ENCODE data around the gene IFT43.
A peak's percentile ranks its signal among the peaks of the same experiment; 100 is the strongest.

IFT43 gene

DNA sequence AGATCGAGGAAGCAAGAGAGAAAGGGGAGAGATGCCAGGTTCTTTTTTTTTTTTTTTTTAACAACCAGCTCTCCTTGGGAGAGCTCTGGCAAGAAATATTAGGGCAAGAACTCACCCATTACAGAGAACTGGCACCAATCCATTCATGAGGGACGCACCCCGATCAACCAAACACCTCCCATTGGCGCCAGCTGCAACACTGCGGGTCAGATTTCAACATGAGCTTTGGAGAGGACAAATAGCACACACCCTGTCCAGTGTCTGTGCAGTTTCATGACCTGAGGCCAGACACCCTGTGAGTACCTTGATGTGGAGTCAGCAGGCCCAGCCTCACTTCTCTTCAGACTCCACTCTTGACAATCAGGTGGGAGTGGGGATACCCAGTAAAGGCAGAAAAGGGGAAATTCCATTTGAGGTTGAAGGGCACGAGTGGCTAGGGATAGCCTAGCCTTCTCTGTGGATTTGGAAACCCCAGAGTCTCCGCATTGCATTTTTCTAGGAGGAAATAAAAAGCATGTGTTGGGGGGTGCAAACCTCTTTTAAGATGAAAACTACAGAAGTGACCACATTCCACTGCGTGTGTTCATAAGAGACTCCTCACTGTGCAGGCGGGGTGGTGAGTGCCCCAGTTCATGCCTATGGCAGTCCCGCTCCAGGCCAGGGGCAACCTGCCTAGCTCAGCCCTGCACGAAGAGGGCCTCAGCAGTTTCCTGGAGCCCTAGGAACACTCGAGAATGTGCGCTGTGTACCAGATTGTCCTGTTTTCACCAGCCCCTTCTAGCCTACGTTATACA is 123.7 kb downstream of the IFT43 start:
- DNase-seq (ENCODE audit: low read depth): peak; percentile 10

- no peak for DNase-seq (ENCODE audit: low read depth)
These were observed 127.5 kb downstream of the IFT43 start for GRCh38 chr14:76112889-76113624.

DNA sequence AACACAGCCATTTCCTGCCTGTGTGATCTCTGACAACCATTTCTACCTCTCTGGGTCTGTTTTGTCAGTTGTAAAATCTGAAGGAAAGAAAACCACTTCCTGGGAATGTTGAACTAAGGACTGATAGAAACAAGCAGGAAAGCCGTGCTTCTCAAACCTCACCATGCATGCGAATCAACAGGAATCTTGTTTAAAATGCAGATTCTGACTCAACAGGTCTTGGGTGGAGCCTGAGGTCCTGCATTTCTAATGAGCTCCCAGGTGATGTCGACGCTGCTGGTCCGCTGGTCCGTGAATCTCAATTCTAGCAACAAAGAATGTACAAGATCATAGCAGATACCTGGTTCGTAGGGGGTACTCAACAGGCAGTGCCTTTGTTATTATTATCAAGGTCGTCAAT is 128.1 kb downstream of the IFT43 start:
- DNase-seq (ENCODE audit: low read depth): no peak

GRCh38 chr14:76115010-76115422 is 129.5 kb downstream of the IFT43 start:
- DNase-seq (ENCODE audit: low read depth): no peak

GRCh38 chr14:76117789-76118484 is 132.4 kb downstream of the IFT43 start:
- DNase-seq (ENCODE audit: low read depth): no peak

DNA sequence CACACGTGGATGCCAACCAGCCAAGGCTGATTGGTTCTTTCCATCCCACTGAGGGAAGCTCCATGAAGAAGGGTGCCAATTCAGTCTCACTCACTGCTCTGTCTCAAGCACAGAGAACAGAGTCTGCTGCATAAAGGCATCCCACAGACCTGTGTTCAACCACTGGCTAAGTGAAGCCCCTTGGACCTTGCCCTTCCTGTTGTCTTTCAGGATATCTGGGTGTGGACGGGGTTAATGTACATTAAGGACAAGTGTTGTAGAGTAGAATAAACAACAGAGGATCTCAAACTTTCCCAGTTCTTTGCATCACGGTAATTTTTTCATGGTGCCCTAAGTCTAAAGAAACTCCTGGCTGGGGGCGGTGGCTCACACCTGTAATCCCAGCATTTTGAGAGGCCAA is 133.0 kb downstream of the IFT43 start:
- no peak for DNase-seq (ENCODE audit: low read depth)

DNA sequence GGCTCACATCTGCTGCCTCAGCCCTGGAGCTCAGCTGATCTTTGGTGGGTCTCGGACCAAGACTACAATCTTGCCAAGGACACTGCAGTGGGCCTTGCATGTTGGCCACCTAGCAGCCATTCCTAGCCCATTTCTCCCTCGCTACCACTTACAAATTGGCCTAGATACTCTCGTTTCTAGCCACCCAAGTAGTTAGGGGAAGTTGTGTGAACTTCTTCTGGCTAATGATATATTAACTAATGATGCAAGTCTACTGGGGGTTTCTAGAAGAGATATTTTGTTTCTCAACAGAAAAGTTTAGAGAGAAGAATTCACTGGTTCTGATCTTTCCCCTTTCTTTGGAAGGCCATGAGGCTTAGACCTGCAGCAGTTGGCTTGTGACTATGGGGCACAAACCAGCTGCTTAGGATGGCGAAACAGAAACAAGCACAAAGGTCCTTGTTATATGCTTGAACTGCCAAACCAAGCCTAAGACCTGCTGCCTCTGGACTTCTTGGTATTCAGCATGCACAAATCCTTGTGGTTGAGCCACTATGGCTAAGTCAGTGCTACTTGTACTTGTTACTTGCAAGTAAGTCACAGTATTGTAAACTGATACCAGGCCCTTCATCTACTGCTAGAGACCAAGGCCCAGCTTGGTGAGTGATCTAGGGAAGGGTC is 135.7 kb downstream of the IFT43 start:
- DNase-seq (ENCODE audit: low read depth): no peak

GRCh38 chr14:76123426-76124225 is 138.1 kb downstream of the IFT43 start:
- DNase-seq (ENCODE audit: low read depth): no peak

GRCh38 chr14:76125511-76125910 is 139.9 kb downstream of the IFT43 start:
- no peak for DNase-seq (ENCODE audit: low read depth)

- no peak for DNase-seq (ENCODE audit: low read depth)
These were observed 140.5 kb downstream of the IFT43 start for GRCh38 chr14:76126076-76126475.

- DNase-seq (ENCODE audit: low read depth): no peak
These were observed 144.5 kb downstream of the IFT43 start for GRCh38 chr14:76129851-76130576.

GRCh38 chr14:76131071-76131965 is 145.8 kb downstream of the IFT43 start:
- no peak for DNase-seq (ENCODE audit: low read depth)

DNA sequence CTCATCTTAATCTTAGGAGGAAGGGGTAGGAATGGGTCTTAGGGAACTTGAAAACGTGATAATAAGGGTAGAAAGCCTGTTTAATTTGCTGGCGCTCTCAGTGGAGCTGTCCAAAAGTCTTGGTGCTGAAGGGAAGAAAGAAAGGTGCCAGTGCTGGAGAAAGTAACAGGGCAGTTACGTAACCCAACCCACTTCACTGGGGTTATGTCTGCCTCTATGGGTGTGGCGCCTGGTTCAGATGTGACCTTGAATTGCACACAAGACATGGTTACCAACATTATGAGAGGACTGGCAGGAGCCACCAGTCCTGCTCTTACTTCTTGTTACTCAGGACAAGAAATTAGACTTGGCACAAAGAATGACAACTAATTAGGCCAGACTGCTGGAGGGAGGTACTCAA is 147.5 kb downstream of the IFT43 start:
- DNase-seq (ENCODE audit: low read depth): no peak
